Activated CD4-positive, alpha-beta T cell treated with anti-CD3 and anti-CD28 coated beads, Interleukin-2, amount 10 ng/mL, durations not matched to agents 7 days and 5 days (primary cell): Measurements from ENCODE around the gene NCF4. TPM values are rescaled to one million over a fixed set of nuclear protein-coding genes. Genes with fewer than 3 reads are reported as not detected.
A peak's percentile ranks its signal among the peaks of the same experiment; 100 is the strongest.

Source experiments
- CTCF ChIA-PET: fragments of 350-600 bp; sonication (Branson Sonifier 250); formaldehyde crosslinking; loops from one replicate; lab custom pipeline; 2021; ENCODE audit warnings: antibody characterized with exemption; lab: Charles Lee
- POLR2A ChIA-PET: fragments of 350-600 bp; sonication (Branson Sonifier 250); formaldehyde crosslinking; loops from one replicate; lab custom pipeline; 2021; ENCODE audit warnings: antibody characterized with exemption; lab: Charles Lee
- DNase-seq: peaks from one replicate; pipeline ENCODE4 v3.0.0-alpha.2; 2020
- H3K27ac Mint-ChIP-seq: one replicate; pipeline ENCODE4 v1.8.0; 2021; ENCODE audit warnings: mild to moderate bottlenecking, moderate library complexity, mixed read lengths
- H3K27me3 Mint-ChIP-seq: one replicate; pipeline ENCODE4 v1.8.0; 2021; ENCODE audit warnings: mixed read lengths
- H3K36me3 Mint-ChIP-seq: one replicate; pipeline ENCODE4 v1.8.0; 2021; ENCODE audit warnings: low read depth, mixed read lengths
- H3K4me1 Mint-ChIP-seq: one replicate; pipeline ENCODE4 v1.8.0; 2021; ENCODE audit warnings: mixed read lengths
- H3K4me3 Mint-ChIP-seq: one replicate; pipeline ENCODE4 v1.8.0; 2021; ENCODE audit warnings: mild to moderate bottlenecking, moderate library complexity, mixed read lengths
- H3K9me3 Mint-ChIP-seq: one replicate; pipeline ENCODE4 v1.8.0; 2021; ENCODE audit warnings: mixed read lengths
- total RNA-seq, 2 experiments: library from RNA; stranded (reverse); gene quantifications; one replicate each; pipeline ENCODE4 v1.2.3, GENCODE V29; 2021

Gene NCF4
- total RNA-seq, 2 experiments from 2014 or later = 22.7 to 23.3 TPM

DNA sequence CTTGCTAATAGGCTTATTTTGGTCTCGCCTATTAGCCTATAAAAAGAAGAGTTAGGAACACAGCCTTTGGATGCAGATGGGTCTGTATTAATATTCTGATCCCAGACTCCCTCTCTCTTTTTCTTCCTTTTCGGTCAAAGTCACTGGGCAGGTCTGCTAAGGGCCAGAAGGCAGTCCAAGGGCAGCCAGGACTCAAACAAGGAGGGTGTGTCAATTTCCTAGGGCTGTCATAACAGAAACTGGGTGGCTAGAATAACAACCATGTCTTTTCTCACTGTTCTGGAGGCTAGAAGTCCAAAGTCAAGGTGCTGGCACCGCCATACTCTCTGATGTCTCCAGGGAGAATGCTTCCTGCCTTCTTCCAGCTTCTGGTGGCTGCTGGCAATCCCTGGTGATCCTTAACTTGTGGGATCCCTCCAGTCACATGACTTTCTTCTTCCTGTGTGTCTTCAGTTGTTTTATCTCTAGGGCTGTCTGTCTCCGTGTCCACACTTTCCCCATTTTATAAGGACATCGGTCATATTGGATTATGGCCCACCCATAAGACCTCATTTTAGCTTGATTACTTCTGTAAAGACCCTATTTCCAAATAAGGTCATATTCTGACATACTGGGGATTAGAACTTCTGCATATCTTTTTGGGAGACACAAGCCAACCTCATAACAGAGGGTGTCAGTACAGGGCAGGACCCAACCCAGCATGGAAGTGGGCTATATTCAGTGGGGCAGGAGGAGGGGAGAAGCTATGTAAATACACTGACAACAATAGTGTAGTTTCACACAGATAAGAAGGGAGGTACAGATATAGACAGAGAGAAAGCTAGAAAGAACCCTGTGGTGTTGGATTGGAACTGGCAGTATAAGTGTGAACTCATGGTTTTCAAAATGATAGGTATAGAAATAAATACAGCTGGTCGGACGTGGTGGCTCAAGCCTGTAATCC, 46.7 kb downstream of the NCF4 start:
- CTCF ChIA-PET = interaction anchor here (0.7 to 0.9 kb wide), 2 partner anchors 49 to 51 kb away, joined by 3 to 4 read pairs; no protein-coding TSS in a partner anchor
- H3K27me3 Mint-ChIP-seq = peaks cover 41% of the 10 kb centered on the region
- H3K4me1 Mint-ChIP-seq = peaks cover 3% of the 10 kb centered on the region
- no peak for DNase-seq
- H3K36me3 Mint-ChIP-seq = no peaks in the 10 kb centered on the region
- H3K27ac Mint-ChIP-seq = no peak overlapping the region
- POLR2A ChIA-PET = no interaction called here
- H3K9me3 Mint-ChIP-seq = peaks cover 6% of the 10 kb centered on the region
- H3K4me3 Mint-ChIP-seq = no peak overlapping the region

DNA sequence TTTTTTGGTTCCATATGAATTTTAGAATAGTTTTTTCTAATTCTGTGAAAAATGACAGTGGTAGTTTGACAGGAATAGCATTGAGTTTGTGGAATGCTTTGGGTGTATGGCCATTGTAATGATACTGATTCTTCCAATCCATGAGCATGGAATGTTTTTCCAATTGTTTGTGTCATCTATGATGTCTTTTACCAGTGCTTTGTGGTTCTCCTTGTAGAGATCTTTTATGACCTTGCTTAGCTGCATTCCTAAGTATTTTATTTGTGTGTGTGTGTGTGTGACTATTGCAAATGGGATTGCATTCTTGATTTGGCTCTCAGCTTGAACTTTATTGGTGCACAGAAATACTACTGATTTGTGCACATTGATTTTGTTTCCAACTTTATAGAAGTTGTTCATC, 49.7 kb downstream of the NCF4 start:
- H3K27me3 Mint-ChIP-seq = peaks cover 33% of the 10 kb centered on the region
- ChIA-PET CTCF (interaction anchor here (1.3 kb wide), 1 partner anchor 13 kb away, joined by 3 read pairs; no protein-coding TSS in a partner anchor), POLR2A (no interaction called here)
- no peak overlapping the region for H3K4me3 Mint-ChIP-seq
- no peaks in the 10 kb centered on the region for H3K36me3 Mint-ChIP-seq
- H3K9me3 Mint-ChIP-seq = no peaks in the 10 kb centered on the region
- no peak overlapping the region for H3K27ac Mint-ChIP-seq
- DNase-seq = no peak
- no peaks in the 10 kb centered on the region for H3K4me1 Mint-ChIP-seq

DNA sequence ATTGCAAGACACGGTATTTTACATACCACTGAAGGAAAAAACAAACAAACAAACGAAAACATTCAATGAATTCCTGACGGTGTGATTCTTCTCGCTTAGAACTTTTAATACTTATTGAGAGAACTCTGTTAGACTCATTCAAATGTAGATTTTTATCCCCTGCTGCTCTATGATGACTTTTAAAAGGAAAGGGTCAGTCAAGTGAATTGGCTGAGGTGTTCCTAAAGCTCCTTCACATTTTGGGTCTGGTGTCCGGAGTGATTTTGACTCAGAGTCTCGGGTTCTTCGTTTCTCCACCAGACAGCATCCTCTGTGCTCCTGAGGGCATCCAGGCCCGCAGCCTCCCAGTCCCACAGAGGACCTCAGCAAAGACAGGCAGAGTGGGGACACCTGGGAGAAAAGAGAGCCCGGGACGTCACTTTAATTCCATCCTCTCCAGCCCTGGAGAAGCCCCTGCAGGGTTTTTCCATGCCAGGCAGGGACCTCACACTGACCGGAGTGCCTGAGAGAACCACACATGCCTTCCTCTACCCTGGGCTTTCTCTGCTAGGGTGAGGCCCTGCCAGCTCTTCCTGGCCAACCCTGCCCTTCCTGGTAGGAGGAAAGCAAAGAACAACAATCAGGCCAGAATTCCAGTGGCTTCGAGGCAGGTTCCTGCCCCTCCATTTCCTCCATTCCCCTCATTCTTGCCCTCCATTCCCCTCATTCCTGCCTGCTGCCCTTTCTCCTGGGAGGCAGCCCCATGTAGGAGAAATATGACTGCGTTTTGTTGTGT, 51.3 kb downstream of the NCF4 start:
- H3K4me3 Mint-ChIP-seq = no peak overlapping the region
- no peaks in the 10 kb centered on the region for H3K4me1 Mint-ChIP-seq
- peaks cover 33% of the 10 kb centered on the region for H3K27me3 Mint-ChIP-seq
- POLR2A ChIA-PET = no interaction called here
- DNase-seq = no peak
- no peaks in the 10 kb centered on the region for H3K36me3 Mint-ChIP-seq
- no peak overlapping the region for H3K27ac Mint-ChIP-seq
- CTCF ChIA-PET = interaction anchor here (0.8 kb wide), 1 partner anchor 10 kb away, joined by 3 read pairs; no protein-coding TSS in a partner anchor
- H3K9me3 Mint-ChIP-seq = no peaks in the 10 kb centered on the region

DNA sequence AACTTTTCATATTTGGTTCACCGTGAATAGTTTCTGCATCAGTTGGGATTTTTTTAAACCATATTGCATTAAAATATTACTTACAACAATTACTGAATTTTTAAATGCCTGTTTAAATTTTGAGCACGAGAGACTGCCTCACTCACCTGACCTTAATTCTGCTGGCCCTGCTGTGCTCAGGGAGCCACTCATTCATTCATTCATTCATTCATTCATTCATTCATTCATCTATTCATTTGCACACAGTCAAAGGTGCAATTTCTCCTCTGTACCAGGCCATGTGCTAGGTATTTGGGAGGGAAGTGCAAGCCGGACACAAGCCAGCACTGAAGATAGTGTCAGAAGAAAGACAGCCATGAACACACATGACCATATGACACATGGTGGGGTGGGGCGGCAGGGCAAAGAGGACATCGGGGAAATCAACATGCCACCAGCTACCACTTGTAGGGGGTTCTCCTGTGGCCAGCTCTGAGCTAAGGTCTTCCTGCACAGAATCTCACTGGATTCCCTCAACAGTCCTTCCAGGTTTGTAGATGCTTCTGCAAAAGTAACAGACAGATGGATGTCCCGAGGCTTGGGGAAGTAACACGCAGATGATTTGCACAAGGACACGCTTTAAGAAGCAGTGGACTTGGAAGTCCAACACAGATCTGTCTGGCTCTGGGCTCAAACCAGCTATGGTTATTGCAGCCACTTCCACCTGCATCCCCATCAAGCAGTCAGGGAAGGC, 52.1 kb downstream of the NCF4 start:
- Mint-ChIP-seq H3K4me3 (no peak overlapping the region), H3K9me3 (no peaks in the 10 kb centered on the region), H3K27me3 (peaks cover 35% of the 10 kb centered on the region), H3K27ac (no peak overlapping the region), H3K36me3 (no peaks in the 10 kb centered on the region), H3K4me1 (no peaks in the 10 kb centered on the region)
- CTCF ChIA-PET = interaction anchor here (1.0 to 2.0 kb wide), 2 partner anchors 11 to 56 kb away, joined by 3 to 8 read pairs; no protein-coding TSS in a partner anchor
- DNase-seq = no peak
- POLR2A ChIA-PET = no interaction called here

GRCh38 chr22:36913427-36914389, 52.9 kb downstream of the NCF4 start, which contains the start of gene CSF2RB:
CSF2RB (plus strand) TSS chr22:36913628; CDS start chr22:36922208, 8,580 bp downstream.
- no peak for DNase-seq
- Mint-ChIP-seq H3K9me3 (no peaks in the 10 kb centered on the region), H3K4me1 (no peaks in the 10 kb centered on the region), H3K27me3 (peaks cover 40% of the 10 kb centered on the region), H3K27ac (no peak within 1 kb of the TSS), H3K36me3 (no peaks in the 10 kb centered on the region), H3K4me3 (peak within 1 kb of the TSS; percentile 26)
- ChIA-PET CTCF (interaction anchor here (1.0 to 2.0 kb wide), 2 partner anchors 12 to 57 kb away, joined by 3 to 8 read pairs; no protein-coding TSS in a partner anchor), POLR2A (no interaction called here)

DNA sequence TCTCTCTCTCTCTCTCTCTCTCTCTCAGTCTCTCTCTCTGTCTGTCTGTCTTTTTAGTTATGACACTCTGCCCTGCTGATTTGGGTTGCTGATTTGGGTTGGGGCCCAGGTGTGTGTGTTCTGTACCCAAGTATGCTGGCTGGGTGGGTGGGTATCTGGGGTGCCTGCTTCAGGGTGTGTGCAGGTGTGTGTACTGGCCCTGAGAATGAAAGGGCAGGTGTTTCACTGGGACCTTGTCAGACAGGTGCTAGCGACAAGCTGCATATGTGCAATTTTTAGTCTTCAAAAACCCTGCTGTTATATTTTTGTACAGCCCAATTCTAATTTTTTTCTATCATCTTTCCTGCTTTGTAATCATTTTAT, 53.6 kb downstream of the NCF4 start:
- H3K4me3 Mint-ChIP-seq = no peak overlapping the region

DNA sequence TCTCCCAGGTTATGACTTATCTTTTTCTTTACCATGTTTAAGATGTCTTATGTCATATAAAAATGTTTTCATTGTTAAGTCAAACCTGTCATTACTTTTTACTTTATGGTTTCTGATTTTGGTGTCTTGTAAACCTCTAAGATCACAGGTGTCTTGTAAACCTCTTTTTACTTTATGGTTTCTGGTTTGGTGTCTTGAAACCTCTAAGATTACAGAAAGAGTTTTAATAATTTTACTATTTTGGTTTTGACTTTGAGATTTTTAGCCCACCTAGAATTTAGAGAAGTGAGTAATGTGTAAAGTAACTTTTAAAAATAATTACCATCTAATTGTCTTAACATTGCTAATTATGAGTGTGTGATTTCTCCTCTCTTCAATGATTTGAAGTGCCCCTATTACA, 55.2 kb downstream of the NCF4 start:
- Mint-ChIP-seq H3K4me3 (no peak overlapping the region), H3K36me3 (no peaks in the 10 kb centered on the region), H3K4me1 (no peaks in the 10 kb centered on the region), H3K27me3 (peaks cover 31% of the 10 kb centered on the region), H3K9me3 (no peaks in the 10 kb centered on the region), H3K27ac (no peak overlapping the region)
- ChIA-PET CTCF (no interaction called here), POLR2A (no interaction called here)
- no peak for DNase-seq

More for the DNA sequence above, 53.6 kb downstream of the NCF4 start:
- no peak for DNase-seq
- ChIA-PET CTCF (interaction anchor here (2.0 kb wide), 1 partner anchor 58 kb away, joined by 8 read pairs; no protein-coding TSS in a partner anchor), POLR2A (no interaction called here)
- H3K4me1 Mint-ChIP-seq = no peaks in the 10 kb centered on the region
- H3K9me3 Mint-ChIP-seq = no peaks in the 10 kb centered on the region
- H3K27me3 Mint-ChIP-seq = peaks cover 37% of the 10 kb centered on the region
- H3K27ac Mint-ChIP-seq = no peak overlapping the region
- no peaks in the 10 kb centered on the region for H3K36me3 Mint-ChIP-seq

DNA sequence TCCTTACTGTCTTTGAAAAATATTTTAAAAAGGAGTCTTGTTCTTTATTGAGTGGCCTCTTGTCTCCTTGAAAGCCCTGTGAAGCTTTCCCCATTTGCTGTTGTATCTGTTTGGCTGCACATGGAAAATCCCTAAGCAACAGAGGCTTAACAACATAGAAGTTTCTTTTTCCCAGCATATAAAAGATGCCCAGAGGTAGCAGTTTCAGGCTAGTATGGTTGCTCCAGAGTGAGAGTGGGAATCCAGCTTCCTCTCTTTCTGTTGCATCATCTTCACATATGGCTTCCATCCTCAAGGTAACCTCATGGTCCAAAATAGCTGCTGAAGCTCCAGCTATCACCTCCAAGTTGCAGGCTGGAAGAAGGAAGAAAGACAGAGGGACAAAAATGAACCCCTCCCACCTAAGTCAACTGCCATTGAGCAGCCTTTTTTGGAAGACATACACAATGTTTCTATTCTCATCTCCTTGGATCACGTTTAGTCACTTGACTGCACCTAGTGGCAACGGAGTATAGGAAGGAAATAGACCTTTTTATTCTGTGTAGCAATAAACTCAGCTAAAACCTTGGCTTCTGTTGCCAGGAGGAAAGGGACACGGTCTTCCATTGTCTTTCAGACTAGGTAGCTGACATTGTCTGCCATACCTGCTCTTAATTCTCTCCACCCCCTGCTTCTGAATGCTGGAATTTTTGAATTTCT, 57.9 kb downstream of the NCF4 start:
- H3K4me3 Mint-ChIP-seq = no peak overlapping the region
- peaks cover 1% of the 10 kb centered on the region for H3K4me1 Mint-ChIP-seq
- H3K27me3 Mint-ChIP-seq = peaks cover 22% of the 10 kb centered on the region
- ChIA-PET POLR2A (no interaction called here), CTCF (interaction anchor here (0.9 to 1.0 kb wide), 2 partner anchors 10 to 15 kb away, joined by 3 read pairs; no protein-coding TSS in a partner anchor)
- no peak overlapping the region for H3K27ac Mint-ChIP-seq
- DNase-seq = no peak
- no peaks in the 10 kb centered on the region for H3K9me3 Mint-ChIP-seq
- H3K36me3 Mint-ChIP-seq = no peaks in the 10 kb centered on the region

DNA sequence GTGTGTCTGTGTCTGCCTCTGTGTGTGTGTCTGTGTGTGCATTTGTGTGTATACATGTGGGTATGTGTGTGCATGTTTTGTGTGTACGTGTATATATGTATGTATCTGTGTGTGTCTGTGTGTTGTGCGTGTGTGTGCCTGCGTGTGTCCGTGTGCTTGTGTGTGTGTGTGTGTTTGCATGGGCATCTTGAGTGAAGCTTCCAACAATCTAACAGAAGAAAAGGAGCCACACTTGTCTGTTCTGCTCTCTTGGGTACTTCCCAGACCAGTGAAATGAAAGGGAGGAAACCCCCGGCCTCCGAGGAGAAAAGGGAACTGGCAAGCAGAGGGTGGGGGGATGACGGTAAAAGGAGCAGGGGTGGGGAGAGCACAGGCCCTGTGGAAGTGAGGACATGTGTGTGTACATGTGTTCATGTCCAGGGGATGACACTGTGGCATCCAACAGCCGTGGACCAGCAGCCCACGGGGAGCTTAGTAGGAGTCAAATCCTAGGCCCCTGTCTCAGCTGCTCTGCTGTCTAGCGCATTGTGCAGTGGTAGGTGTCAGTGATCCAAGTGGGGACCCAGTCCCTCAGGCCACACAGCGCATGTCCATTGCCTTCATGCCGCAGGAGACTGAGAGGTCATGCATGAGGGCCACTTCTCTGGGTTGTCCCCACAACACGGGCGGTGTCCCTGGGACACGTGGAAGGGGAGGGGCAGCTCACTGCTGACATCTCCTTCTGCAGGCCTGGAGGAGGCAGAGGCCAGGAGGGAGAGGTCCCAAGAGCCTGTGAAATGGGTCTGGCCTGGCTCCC, 60.7 kb downstream of the NCF4 start:
- no peak overlapping the region for H3K27ac Mint-ChIP-seq
- no peak for DNase-seq
- no peaks in the 10 kb centered on the region for H3K36me3 Mint-ChIP-seq
- H3K27me3 Mint-ChIP-seq = peaks cover 22% of the 10 kb centered on the region
- ChIA-PET CTCF (interaction anchor here (1.0 kb wide), 1 partner anchor 65 kb away, joined by 4 read pairs; no protein-coding TSS in a partner anchor), POLR2A (no interaction called here)
- peaks cover 5% of the 10 kb centered on the region for H3K4me1 Mint-ChIP-seq
- H3K4me3 Mint-ChIP-seq = no peak overlapping the region
- no peaks in the 10 kb centered on the region for H3K9me3 Mint-ChIP-seq

- no peaks in the 10 kb centered on the region for H3K9me3 Mint-ChIP-seq
- H3K4me1 Mint-ChIP-seq = peaks cover 5% of the 10 kb centered on the region
- no peak overlapping the region for H3K27ac Mint-ChIP-seq
- no peak overlapping the region for H3K4me3 Mint-ChIP-seq
- no peak for DNase-seq
- H3K27me3 Mint-ChIP-seq = peaks cover 21% of the 10 kb centered on the region
- POLR2A ChIA-PET = no interaction called here
- no peaks in the 10 kb centered on the region for H3K36me3 Mint-ChIP-seq
- CTCF ChIA-PET = interaction anchor here (1.0 kb wide), 1 partner anchor 65 kb away, joined by 4 read pairs; no protein-coding TSS in a partner anchor
Observed at GRCh38 chr22:36922105-36922608, 61.4 kb downstream of the NCF4 start.
